Measurements from ENCODE around the gene ZDHHC3. TPM values are rescaled to one million over a fixed set of nuclear protein-coding genes. Genes with fewer than 3 reads are reported as not detected.

ZDHHC3 gene
- total and polyA plus RNA-seq, 2 experiments from 2014 or later, result 60.3 to 62.0 TPM

DNA sequence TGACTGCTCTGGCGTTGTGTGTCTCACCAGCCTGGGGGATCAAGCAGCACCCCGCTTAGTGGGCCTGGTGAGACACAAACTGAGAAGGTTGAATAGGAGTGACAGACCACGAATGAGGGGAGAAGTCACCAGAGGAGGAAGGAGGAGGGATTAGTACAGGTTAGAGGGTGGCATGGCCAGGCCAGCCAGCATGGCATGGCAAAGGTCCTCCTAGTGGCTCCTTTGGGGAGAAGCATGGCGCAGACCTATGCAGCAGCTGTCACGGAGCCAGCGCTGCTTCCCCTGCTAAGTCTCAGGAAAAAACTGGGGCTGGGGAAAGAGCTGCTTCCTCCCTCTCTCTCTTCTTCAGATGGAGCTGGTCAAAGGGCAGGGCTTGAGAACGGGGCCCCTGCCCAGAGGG, 48.6 kb downstream of the ZDHHC3 start:
- Histone ChIP-seq H3K27ac (no peak overlapping the region), H3K4me3 (no peak overlapping the region), H3K79me2 (no peaks in the 10 kb centered on the region), H3K4me2 (no peak overlapping the region), H2AFZ (no peak overlapping the region), H3K9me2 (replicated peaks; ENCODE audit: insufficient read depth) (no peaks in the 10 kb centered on the region), H3K4me1 (ENCODE audit: insufficient read depth) (no peaks in the 10 kb centered on the region), H3K36me3 (replicated peaks; ENCODE audit: insufficient read depth, low read depth) (no peaks in the 10 kb centered on the region), H4K20me1 (ENCODE audit: insufficient read depth, poor library complexity, severe bottlenecking) (no peaks in the 10 kb centered on the region), H3K27me3 (no peaks in the 10 kb centered on the region), H3K9me3 (ENCODE audit: low read depth) (no peaks in the 10 kb centered on the region)
- no peak for DNase-seq (ENCODE audit: low spot score)
- TF ChIP-seq, protein P1, sequence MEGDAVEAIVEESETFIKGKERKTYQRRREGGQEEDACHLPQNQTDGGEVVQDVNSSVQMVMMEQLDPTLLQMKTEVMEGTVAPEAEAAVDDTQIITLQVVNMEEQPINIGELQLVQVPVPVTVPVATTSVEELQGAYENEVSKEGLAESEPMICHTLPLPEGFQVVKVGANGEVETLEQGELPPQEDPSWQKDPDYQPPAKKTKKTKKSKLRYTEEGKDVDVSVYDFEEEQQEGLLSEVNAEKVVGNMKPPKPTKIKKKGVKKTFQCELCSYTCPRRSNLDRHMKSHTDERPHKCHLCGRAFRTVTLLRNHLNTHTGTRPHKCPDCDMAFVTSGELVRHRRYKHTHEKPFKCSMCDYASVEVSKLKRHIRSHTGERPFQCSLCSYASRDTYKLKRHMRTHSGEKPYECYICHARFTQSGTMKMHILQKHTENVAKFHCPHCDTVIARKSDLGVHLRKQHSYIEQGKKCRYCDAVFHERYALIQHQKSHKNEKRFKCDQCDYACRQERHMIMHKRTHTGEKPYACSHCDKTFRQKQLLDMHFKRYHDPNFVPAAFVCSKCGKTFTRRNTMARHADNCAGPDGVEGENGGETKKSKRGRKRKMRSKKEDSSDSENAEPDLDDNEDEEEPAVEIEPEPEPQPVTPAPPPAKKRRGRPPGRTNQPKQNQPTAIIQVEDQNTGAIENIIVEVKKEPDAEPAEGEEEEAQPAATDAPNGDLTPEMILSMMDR (IDR thresholded peaks at IDR 0.05; ENCODE audit: poor library complexity), result no peak
- TF ChIP-seq EZH2 (IDR thresholded peaks at IDR 0.05; ENCODE audit: borderline replicate concordance) (no peak), EZH2phosphoT487 (IDR thresholded peaks at IDR 0.05; ENCODE audit: low read depth, severe bottlenecking, unreplicated experiment) (no peak)
- WGBS (ENCODE audit: low lambda C conversion rate, missing lambda C conversion rate), result 91% methylated on average over 7 of the region's 7 CpGs

DNA sequence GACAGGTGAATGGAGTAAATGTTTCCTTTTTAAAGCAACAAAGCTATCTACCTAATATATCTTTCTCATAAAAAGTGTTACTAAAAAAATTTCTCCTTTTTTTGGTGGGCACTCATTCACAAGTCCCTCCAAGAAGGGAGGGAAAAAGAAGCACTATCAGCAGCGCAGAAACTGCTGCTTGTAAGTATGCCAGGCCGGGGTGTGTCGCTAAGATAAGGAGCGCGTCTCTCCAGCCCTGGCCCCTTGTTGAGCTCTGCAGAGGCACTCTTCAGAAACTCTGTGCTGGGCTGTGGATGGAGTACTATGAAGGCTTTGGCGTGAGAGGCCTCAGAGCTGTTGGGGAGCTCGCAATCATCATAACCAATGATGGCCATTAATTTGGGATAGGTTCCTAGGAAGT, 49.1 kb downstream of the ZDHHC3 start:
- Histone ChIP-seq H2AFZ (no peak overlapping the region), H3K4me2 (no peak overlapping the region), H4K20me1 (ENCODE audit: insufficient read depth, poor library complexity, severe bottlenecking) (no peaks in the 10 kb centered on the region), H3K9me3 (ENCODE audit: low read depth) (no peaks in the 10 kb centered on the region), H3K36me3 (replicated peaks; ENCODE audit: insufficient read depth, low read depth) (no peaks in the 10 kb centered on the region), H3K9me2 (replicated peaks; ENCODE audit: insufficient read depth) (no peaks in the 10 kb centered on the region), H3K4me1 (ENCODE audit: insufficient read depth) (no peaks in the 10 kb centered on the region), H3K27me3 (no peaks in the 10 kb centered on the region), H3K27ac (no peak overlapping the region), H3K79me2 (no peaks in the 10 kb centered on the region), H3K4me3 (no peak overlapping the region)
- WGBS (ENCODE audit: low lambda C conversion rate, missing lambda C conversion rate), result 88% methylated on average over 7 of the region's 7 CpGs
- no peak for DNase-seq (ENCODE audit: low spot score)
- no peak for TF ChIP-seq EZH2phosphoT487 (IDR thresholded peaks at IDR 0.05; ENCODE audit: low read depth, severe bottlenecking, unreplicated experiment)
- no peak for TF ChIP-seq EZH2 (IDR thresholded peaks at IDR 0.05; ENCODE audit: borderline replicate concordance)
- TF ChIP-seq, protein P1 (IDR thresholded peaks at IDR 0.05; ENCODE audit: poor library complexity), result no peak

- Histone ChIP-seq H3K36me3 (replicated peaks; ENCODE audit: insufficient read depth, low read depth) (no peaks in the 10 kb centered on the region), H3K27ac (no peak overlapping the region), H3K9me2 (replicated peaks; ENCODE audit: insufficient read depth) (no peaks in the 10 kb centered on the region), H4K20me1 (ENCODE audit: insufficient read depth, poor library complexity, severe bottlenecking) (no peaks in the 10 kb centered on the region), H3K4me2 (no peak overlapping the region), H3K27me3 (no peaks in the 10 kb centered on the region), H3K9me3 (ENCODE audit: low read depth) (no peaks in the 10 kb centered on the region), H3K4me3 (no peak overlapping the region), H2AFZ (no peak overlapping the region), H3K79me2 (no peaks in the 10 kb centered on the region), H3K4me1 (ENCODE audit: insufficient read depth) (no peaks in the 10 kb centered on the region)
- TF ChIP-seq EZH2phosphoT487 (IDR thresholded peaks at IDR 0.05; ENCODE audit: low read depth, severe bottlenecking, unreplicated experiment) (no peak), EZH2 (IDR thresholded peaks at IDR 0.05; ENCODE audit: borderline replicate concordance) (no peak)
- TF ChIP-seq, protein P1 (IDR thresholded peaks at IDR 0.05; ENCODE audit: poor library complexity), result no peak
- no peak for DNase-seq (ENCODE audit: low spot score)
- 97% methylated on average over 10 of the region's 10 CpGs for WGBS (ENCODE audit: low lambda C conversion rate, missing lambda C conversion rate)
Observed at GRCh38 chr3:44926172-44926571, 49.8 kb downstream of the ZDHHC3 start.

Data from hepatocyte (in vitro differentiated cells).